ENCODE results near the gene UXT. TPM values are rescaled to one million over a fixed set of nuclear protein-coding genes. Genes with fewer than 3 reads are reported as not detected.

Gene UXT
- total and polyA plus RNA-seq, 9 of the 15 experiments (the other 6 are each of a cell fraction or from before 2014, with no cell fraction given) = 141 to 300 (median 204) TPM

DNA sequence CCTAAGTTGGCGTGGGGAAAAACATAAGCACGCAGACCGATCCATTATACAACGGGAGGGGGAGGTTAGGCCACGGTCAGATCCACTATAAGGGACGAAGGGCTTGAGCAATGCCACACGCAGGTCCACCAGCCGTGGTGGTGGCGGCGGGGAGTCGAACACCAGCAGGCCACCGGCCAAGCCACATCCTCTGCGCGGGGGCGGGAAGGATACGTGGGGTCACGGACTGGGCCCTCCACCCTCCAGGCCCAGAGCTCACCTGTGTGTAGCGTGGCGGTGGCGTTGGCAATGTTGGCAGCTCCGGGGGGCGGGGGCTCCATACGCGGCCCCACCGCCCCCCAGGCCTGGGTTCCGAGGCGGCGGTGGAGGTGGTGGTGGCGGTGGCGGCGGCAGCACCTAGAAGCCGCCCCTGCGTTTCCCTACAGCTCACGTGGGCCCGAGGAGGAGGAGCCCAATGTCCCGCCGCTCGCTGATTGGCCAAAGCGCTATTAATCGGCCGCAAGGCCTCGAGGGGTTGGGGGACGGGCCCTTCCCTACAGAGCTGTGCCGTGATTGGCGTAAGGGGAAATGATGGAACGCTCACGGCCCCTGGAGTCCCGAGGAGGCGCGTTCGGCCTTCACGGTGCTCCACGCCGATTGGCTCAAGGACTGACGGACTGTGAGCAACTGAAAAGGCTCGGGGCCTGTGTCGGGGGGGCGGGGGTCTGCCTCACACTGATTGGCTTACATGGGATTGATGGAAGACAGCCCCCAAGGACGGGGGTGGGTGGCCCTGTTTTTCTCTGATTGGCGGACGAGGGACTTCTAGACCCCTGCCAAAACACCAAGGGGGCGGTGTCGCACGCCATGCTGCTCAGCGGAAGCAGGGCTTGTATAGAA is 8.6 kb downstream of the UXT start, which contains the start of gene ELK1 (continued):
- TF ChIP-seq ZNF717 (CRISPR knock-in tag; IDR thresholded peaks at IDR 0.05) = no peak
- no peak for TF ChIP-seq SMAD3 (CRISPR knock-in tag; conservative IDR thresholded peaks at IDR 0.05)
- TF ChIP-seq NR2C2 (CRISPR knock-in tag; IDR thresholded peaks at IDR 0.05) = no peak
- peak; percentile 76 for TF ChIP-seq NR2C2 (tag; IDR thresholded peaks at IDR 0.05)
- TF ChIP-seq, protein P1, sequence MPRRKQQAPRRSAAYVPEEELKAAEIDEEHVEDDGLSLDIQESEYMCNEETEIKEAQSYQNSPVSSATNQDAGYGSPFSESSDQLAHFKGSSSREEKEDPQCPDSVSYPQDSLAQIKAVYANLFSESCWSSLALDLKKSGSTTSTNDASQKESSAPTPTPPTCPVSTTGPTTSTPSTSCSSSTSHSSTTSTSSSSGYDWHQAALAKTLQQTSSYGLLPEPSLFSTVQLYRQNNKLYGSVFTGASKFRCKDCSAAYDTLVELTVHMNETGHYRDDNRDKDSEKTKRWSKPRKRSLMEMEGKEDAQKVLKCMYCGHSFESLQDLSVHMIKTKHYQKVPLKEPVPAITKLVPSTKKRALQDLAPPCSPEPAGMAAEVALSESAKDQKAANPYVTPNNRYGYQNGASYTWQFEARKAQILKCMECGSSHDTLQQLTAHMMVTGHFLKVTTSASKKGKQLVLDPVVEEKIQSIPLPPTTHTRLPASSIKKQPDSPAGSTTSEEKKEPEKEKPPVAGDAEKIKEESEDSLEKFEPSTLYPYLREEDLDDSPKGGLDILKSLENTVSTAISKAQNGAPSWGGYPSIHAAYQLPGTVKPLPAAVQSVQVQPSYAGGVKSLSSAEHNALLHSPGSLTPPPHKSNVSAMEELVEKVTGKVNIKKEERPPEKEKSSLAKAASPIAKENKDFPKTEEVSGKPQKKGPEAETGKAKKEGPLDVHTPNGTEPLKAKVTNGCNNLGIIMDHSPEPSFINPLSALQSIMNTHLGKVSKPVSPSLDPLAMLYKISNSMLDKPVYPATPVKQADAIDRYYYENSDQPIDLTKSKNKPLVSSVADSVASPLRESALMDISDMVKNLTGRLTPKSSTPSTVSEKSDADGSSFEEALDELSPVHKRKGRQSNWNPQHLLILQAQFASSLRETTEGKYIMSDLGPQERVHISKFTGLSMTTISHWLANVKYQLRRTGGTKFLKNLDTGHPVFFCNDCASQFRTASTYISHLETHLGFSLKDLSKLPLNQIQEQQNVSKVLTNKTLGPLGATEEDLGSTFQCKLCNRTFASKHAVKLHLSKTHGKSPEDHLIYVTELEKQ (CRISPR knock-in tag; IDR thresholded peaks at IDR 0.05) = no peak
- no peak for TF ChIP-seq ZNF175 (CRISPR knock-in tag; IDR thresholded peaks at IDR 0.05; ENCODE audit: low read depth)
- TF ChIP-seq, protein P2, sequence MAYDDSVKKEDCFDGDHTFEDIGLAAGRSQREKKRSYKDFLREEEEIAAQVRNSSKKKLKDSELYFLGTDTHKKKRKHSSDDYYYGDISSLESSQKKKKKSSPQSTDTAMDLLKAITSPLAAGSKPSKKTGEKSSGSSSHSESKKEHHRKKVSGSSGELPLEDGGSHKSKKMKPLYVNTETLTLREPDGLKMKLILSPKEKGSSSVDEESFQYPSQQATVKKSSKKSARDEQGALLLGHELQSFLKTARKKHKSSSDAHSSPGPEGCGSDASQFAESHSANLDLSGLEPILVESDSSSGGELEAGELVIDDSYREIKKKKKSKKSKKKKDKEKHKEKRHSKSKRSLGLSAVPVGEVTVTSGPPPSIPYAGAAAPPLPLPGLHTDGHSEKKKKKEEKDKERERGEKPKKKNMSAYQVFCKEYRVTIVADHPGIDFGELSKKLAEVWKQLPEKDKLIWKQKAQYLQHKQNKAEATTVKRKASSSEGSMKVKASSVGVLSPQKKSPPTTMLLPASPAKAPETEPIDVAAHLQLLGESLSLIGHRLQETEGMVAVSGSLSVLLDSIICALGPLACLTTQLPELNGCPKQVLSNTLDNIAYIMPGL (CRISPR knock-in tag; IDR thresholded peaks at IDR 0.05) = no peak
- no peak for TF ChIP-seq CC2D1A (IDR thresholded peaks at IDR 0.05)
- TF ChIP-seq FUS (optimal IDR thresholded peaks at IDR 0.05; ENCODE audit: low read depth, low read length) = no peak
- no peak for TF ChIP-seq HMG20A (CRISPR knock-in tag; conservative IDR thresholded peaks at IDR 0.05)
- TF ChIP-seq PHB (CRISPR knock-in tag; IDR thresholded peaks at IDR 0.05) = no peak
- no peak for TF ChIP-seq ZNF668 (CRISPR knock-in tag; IDR thresholded peaks at IDR 0.05)
- 0 out of 2 replicates have a peak, but pooled peaks have one; percentile 8 for TF ChIP-seq ARID1B (IDR thresholded peaks at IDR 0.05)
- no peak for TF ChIP-seq ZNF140 (CRISPR knock-in tag; IDR thresholded peaks at IDR 0.05)
- no peak for TF ChIP-seq NCOA2 (IDR thresholded peaks at IDR 0.05; ENCODE audit: partially characterized antibody in 2 of 2)
- TF ChIP-seq ZEB2 (IDR thresholded peaks at IDR 0.05) = 0 out of 2 replicates have a peak, but pooled peaks have one; percentile 18
- peak; percentile 48 for TF ChIP-seq MEIS2 (IDR thresholded peaks at IDR 0.05; ENCODE audit: partially characterized antibody)
- no peak for TF ChIP-seq NBN (IDR thresholded peaks at IDR 0.05; ENCODE audit: low read depth)
- TF ChIP-seq PYGO2 (tag; IDR thresholded peaks at IDR 0.05) = no peak
- no peak for TF ChIP-seq ZKSCAN3 (CRISPR knock-in tag; IDR thresholded peaks at IDR 0.05)
- peak in 1 of 3 experiments; percentile 52 for TF ChIP-seq YY1 (IDR thresholded peaks at IDR 0.05; ENCODE audit: borderline replicate concordance in 1 of 3, control insufficient read depth in 1 of 3, extremely low read depth in 1 of 3, insufficient read depth in 3 of 3, insufficient read length in 1 of 3, insufficient replicate concordance in 2 of 3, low read depth in 1 of 3, low read length in 2 of 3)
- no peak for TF ChIP-seq ZNF75A (CRISPR knock-in tag; IDR thresholded peaks at IDR 0.05)
- TF ChIP-seq, protein P3, sequence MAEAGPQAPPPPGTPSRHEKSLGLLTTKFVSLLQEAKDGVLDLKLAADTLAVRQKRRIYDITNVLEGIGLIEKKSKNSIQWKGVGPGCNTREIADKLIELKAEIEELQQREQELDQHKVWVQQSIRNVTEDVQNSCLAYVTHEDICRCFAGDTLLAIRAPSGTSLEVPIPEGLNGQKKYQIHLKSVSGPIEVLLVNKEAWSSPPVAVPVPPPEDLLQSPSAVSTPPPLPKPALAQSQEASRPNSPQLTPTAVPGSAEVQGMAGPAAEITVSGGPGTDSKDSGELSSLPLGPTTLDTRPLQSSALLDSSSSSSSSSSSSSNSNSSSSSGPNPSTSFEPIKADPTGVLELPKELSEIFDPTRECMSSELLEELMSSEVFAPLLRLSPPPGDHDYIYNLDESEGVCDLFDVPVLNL (CRISPR knock-in tag; IDR thresholded peaks at IDR 0.05; ENCODE audit: low read depth) = no peak
